NCI-H524 treated with DMSO at 0.1 percent for 48 hours (cell line): ENCODE measurements around the gene ACR.

ENCODE experiments used
- DNase-seq: peaks from one replicate; lab custom pipeline; 2025; lab: John Stamatoyannopoulos, UW

The ACR gene

GRCh38 chr22:50737728-50738648 is at the start of gene ACR:
Gene ACR, plus strand, starts transcription at chr22:50738204. Its CDS starts 32 bp downstream, at chr22:50738236.
- no peak for DNase-seq

GRCh38 chr22:50688448-50688847 is 49.6 kb upstream of the ACR start:
- no peak for DNase-seq

DNA sequence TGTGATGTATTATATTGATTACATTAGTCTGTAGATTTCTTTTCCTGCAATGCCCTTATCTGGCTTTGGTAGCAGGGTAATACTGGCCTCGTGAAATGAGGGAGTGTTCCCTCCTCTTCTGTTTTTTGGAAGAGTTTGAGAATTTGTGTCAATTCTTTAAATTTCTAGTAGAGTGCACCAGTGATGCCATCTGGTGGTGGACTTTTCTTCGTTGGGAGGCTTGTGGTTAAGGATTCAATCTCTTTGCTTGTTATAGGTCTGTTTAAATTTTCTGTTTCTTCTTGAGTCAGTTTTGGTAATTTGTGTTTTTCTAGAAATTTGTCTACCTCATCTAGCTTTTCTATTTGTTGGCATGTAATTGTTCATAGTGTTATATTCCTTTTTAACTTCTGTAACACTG is 46.5 kb upstream of the ACR start:
- no peak for DNase-seq

GRCh38 chr22:50693462-50693861 is 44.5 kb upstream of the ACR start:
- DNase-seq: no peak

- no peak for DNase-seq
Observed at GRCh38 chr22:50694099-50694605, 43.9 kb upstream of the ACR start.

- no peak for DNase-seq
Observed at GRCh38 chr22:50694766-50695420, 43.1 kb upstream of the ACR start.

- no peak for DNase-seq
Observed at GRCh38 chr22:50695421-50696250, 42.4 kb upstream of the ACR start.

DNA sequence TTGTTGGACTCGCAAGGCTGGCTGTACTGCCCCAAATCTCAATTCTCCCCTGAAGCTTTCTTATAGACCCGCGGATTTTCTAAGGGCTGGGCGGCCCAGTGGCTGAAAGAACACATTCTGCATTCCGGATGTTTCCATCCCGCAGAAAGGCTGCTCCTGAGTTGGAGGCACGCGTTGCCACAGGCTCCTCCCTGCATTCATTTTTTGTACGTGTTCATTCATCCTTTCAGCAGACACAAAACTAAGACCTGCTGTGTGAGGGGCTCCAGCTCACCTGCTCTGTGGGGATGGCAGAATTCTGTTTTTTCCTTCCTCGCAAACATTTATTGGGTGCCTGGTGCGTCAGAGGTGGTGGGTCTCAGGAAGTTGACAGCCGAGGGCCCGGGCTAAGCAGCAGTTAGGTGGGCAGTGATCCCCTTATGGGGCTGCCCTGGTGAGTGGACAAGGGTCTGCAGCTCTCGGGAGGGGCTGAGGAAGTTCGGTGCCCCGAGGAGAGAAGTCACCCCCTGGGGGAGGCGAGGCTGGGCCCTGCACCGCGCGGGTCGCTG is 41.7 kb upstream of the ACR start:
- no peak for DNase-seq

DNA sequence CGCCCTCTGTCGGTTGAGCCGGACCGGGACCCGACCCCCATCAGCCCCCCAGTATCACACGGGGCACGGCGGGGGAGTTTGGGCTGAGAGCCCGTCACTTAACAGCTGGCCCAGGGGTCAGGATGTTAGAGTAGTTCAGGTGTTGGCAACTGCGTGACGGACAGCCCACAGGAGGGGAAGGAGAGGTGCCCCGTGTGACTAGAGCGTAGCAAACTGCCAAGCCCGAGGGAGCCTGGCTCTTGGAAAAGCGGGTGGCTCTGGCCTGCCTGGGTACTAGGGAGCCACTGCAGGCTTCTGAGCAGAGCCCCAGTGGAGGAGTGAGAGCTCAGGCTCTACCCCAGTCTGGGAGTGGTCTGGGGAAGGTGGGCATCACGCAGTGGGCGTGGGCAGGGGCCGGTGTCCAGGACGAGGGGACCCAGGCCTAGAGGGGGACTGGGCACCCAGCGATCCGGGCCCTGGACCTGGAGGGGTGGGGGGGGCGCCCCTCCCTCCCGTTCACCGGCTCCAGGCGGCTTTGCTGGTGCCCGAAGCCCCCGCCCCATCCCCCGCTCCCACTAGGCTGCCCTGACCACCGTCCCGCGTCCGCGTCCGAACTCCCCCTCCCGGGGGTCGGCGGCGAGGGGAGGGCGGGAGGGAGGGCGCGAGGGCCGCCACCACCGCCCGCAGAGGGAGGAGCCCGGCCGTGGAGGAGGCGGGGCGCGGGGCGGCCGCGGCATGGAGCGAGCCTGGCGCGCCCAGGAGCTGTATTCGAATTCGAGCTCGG is 41.0 kb upstream of the ACR start:
- DNase-seq: no peak

- DNase-seq: no peak
Observed at GRCh38 chr22:50697667-50698506, 40.1 kb upstream of the ACR start.

GRCh38 chr22:50698546-50698945 is 39.5 kb upstream of the ACR start:
- no peak for DNase-seq

GRCh38 chr22:50699001-50699755 is 38.8 kb upstream of the ACR start:
- DNase-seq: no peak

DNA sequence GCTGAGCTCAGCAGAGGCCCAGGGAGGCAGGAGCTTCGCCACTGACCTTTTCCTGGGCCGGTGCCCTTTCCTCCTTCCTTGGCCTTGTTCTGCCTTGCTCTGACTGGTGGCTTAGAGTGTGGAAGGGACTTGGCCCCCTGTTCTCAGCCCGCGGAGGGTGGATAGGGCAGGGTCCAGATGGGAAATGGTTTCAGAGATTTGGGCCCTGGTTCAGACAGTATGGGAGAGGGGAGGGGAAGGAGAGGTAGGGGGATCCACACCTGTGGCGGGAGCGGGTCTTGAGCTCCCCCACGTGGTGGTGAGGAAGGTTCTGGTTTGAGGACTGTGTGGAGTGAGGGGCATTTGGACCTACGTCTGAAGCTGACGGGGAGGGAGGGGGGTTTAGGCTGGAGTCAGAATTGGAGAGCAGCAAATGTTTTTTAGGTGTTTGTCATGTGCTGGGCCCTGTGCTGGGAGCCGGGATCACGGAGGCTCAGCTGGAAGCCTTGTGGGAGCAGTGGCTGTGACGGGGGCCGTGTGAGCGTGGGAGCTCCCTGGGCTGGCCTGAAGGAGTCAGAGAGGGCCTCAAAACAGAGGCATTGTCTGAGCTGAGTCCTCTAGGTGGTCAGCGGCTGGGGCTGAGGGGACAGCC is 38.1 kb upstream of the ACR start:
- no peak for DNase-seq

DNA sequence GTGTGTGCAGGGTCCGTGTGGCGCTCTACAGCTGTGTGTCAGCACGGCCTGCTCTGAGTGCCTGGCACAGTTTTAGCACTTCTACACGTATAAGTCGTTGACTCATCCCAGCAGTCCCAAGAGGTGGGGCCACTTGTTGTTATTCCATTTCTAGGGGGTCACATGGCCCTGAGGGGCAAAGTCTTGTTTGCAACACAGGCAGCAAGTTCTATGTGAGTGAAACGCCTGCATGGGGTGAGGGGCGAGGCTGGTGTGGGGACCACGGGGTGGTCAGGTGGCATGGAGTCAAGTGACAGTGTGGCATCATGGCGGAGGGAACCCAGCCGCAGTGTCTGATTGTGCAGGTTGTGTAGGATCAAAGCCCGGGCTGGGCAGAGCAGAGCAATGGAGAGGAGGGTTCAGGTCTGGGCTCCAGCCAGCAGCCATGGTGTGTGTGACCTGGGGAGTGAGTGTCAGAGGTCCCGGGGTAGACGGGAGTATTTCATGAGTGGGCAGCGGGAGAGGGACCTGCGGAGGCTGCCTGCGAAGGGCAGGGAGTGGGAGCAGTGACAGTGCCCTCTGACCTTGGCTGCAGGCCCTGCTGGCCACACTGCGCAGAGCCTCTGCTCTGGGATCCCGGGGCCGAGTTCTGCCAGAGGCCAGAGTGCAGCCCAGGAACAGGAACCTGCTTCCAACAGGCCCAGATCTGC is 37.5 kb upstream of the ACR start:
- DNase-seq: no peak

GRCh38 chr22:50701076-50701419 is 37.0 kb upstream of the ACR start:
- no peak for DNase-seq

DNA sequence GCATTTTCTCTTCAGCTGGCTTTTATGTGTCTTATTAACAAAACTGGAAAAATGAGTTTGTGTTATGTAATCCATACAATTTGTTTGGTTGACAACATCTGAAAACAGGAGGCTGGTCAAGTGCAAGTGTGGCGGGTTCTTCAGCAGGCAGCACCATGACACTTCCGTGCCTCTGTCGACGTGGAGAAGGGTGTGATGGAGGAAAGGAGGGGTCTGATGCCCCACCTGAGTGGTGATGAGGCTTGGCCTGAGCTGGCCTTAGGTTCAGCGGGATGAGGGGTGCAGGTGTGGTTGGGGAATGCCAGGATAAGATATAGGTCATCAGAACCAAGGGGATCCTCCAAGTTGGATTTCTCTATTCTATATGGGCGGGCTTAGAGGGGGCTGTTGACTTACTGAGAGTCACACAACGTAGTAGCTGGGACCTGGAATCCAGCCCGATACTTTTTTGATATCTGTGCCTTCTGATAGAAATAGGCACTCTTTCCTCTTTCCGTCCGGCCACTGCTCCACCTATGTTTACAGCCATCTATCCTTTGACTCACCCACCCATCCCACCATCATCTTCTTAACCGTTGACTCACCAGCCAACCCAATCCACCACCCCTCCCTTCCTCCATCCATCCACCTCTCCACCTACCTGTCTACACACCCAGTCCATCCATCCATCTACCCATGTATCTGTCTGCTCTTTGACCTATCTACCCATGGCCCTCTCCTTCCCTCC is 36.4 kb upstream of the ACR start:
- no peak for DNase-seq

DNA sequence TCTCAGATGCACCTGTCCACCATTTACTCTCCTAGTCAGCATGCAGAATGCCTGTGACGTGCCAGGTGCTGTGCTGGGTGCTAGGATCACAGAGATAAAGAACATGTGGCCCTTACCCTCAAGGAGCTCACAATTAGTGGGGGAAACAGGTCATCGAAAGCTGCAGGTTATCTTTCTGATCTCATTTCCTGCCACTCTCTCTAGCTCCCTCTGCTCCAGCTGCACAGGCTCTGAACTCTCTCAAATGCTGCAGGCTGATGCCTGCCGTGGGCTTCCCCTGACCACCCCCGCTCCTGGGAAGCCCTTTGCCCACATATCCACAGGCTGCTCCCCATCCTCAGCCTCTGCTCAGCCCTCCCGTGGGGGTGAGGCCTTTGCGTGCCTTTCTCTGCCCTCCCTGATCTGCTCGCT is 35.7 kb upstream of the ACR start:
- no peak for DNase-seq
